ENCODE measurements around the gene CHST3.

GRCh38 chr10:71950683-71951082 lies 13.5 kb upstream of the CHST3 start:
- TF ChIP-seq GATA2 (IDR thresholded peaks at IDR 0.05; ENCODE audit: low read depth, low read length) (no peak), GATA3 (IDR thresholded peaks at IDR 0.05; ENCODE audit: low read depth, low read length) (no peak)

Data from SH-SY5Y (cell line).